Skeletal muscle satellite cell (primary cell): ENCODE results near the gene CD6.

Experiments used
- H3K27me3 ChIP-seq: 2 replicates; pipeline ENCODE4 v1.7.0; 2013; ENCODE audit warnings: low read length; ENCODE audit not compliant: control insufficient read depth, insufficient read depth
- H3K36me3 ChIP-seq: 2 replicates; pipeline ENCODE4 v1.7.0; 2013; ENCODE audit warnings: mild to moderate bottlenecking, control low read depth, low read length; ENCODE audit not compliant: insufficient read depth
- H3K4me1 ChIP-seq: 2 replicates; pipeline ENCODE4 v1.7.0; 2013; ENCODE audit warnings: low read length; ENCODE audit not compliant: control insufficient read depth, insufficient read depth
- H3K4me2 ChIP-seq: 2 replicates; pipeline ENCODE4 v1.7.0; 2013; ENCODE audit warnings: mild to moderate bottlenecking, low read length
- H3K4me3 ChIP-seq: 2 replicates; pipeline ENCODE4 v1.7.0; 2013; ENCODE audit warnings: low read length
- H3K9ac ChIP-seq: 2 replicates; pipeline ENCODE4 v1.7.0; 2013; ENCODE audit warnings: mild to moderate bottlenecking, low read depth, low read length, moderate library complexity
- H3K9me3 ChIP-seq: replicated peaks from 2 replicates; pipeline ENCODE4 v1.7.0; 2013; ENCODE audit warnings: mild to moderate bottlenecking, control low read depth, low read length

Gene CD6

GRCh38 chr11:60991457-60991856 is 20.0 kb downstream of the CD6 start:
- Histone ChIP-seq H3K36me3 (no peaks in the 10 kb centered on the region), H3K4me3 (no peak overlapping the region), H3K4me2 (no peak overlapping the region), H3K27me3 (peaks cover 50% of the 10 kb centered on the region), H3K4me1 (no peaks in the 10 kb centered on the region), H3K9ac (no peak overlapping the region), H3K9me3 (no peaks in the 10 kb centered on the region)

GRCh38 chr11:60992842-60993409 is 21.4 kb downstream of the CD6 start:
- Histone ChIP-seq H3K36me3 (no peaks in the 10 kb centered on the region), H3K4me2 (no peak overlapping the region), H3K27me3 (peaks cover 42% of the 10 kb centered on the region), H3K9me3 (no peaks in the 10 kb centered on the region), H3K4me3 (no peak overlapping the region), H3K9ac (no peak overlapping the region), H3K4me1 (no peaks in the 10 kb centered on the region)

- Histone ChIP-seq H3K27me3 (peaks cover 35% of the 10 kb centered on the region), H3K9ac (no peak overlapping the region), H3K4me2 (no peak overlapping the region), H3K36me3 (no peaks in the 10 kb centered on the region), H3K4me1 (no peaks in the 10 kb centered on the region), H3K9me3 (no peaks in the 10 kb centered on the region), H3K4me3 (no peak overlapping the region)
These were observed 22.1 kb downstream of the CD6 start for GRCh38 chr11:60993615-60994014.

DNA sequence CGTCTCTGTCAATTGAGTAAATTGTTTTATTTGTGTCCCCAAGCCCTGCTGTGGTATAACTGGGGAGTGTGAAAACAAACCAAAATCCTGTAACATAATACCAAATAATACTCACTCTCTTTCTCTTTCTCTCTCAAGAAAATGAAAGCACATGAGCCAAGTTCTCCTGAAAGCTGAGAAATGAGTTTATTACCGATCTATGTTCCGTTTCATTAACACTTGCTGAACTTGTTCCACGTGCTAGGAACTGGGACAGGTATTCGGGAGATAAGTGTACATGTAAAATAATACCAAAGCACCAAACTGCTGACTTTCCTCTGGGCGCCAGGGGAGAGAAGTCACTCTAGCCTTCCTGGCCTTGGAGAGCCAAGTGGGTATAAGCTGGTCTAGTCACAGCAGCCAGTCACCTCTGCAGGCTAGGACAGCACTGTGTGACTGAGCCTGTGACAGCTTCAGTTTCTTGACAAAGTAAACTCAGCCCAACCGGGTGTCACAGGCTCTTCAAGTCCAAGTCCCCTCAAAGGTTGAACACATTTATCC is 23.1 kb downstream of the CD6 start:
- no peak overlapping the region for H3K9ac ChIP-seq
- no peaks in the 10 kb centered on the region for H3K4me1 ChIP-seq
- no peaks in the 10 kb centered on the region for H3K36me3 ChIP-seq
- H3K4me2 ChIP-seq, result no peak overlapping the region
- H3K27me3 ChIP-seq, result peaks cover 25% of the 10 kb centered on the region
- H3K9me3 ChIP-seq, result no peaks in the 10 kb centered on the region
- no peak overlapping the region for H3K4me3 ChIP-seq

DNA sequence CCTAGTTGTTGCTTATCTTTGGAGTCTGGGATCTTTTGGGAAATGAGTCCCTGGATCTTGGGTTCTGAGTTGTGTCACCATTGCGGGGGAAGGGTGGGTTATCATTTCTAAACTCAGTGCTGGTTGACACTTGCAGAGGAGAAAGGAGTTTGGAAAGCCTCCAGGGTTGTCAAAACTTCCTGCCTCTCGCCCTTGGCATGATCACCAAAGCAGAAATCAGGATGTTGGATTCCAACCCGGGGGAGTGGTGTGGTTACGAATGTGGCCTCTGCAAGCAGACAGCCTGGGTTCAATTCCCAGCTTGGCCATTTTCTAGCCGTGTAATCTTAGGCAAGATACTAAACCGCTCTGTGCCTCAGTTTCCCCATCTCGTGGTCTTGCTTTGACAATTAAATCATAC is 24.3 kb downstream of the CD6 start:
- Histone ChIP-seq H3K4me3 (no peak overlapping the region), H3K4me2 (no peak overlapping the region), H3K27me3 (peaks cover 32% of the 10 kb centered on the region), H3K9me3 (no peaks in the 10 kb centered on the region), H3K9ac (no peak overlapping the region), H3K36me3 (no peaks in the 10 kb centered on the region), H3K4me1 (no peaks in the 10 kb centered on the region)

- Histone ChIP-seq H3K4me1 (no peaks in the 10 kb centered on the region), H3K4me2 (no peak overlapping the region), H3K4me3 (no peak overlapping the region), H3K27me3 (peaks cover 31% of the 10 kb centered on the region), H3K36me3 (no peaks in the 10 kb centered on the region), H3K9me3 (no peaks in the 10 kb centered on the region), H3K9ac (no peak overlapping the region)
These were observed 25.1 kb downstream of the CD6 start for GRCh38 chr11:60996381-60997138.

- H3K9me3 ChIP-seq, result no peaks in the 10 kb centered on the region
- H3K9ac ChIP-seq, result no peak overlapping the region
- no peaks in the 10 kb centered on the region for H3K36me3 ChIP-seq
- H3K27me3 ChIP-seq, result peaks cover 37% of the 10 kb centered on the region
- H3K4me1 ChIP-seq, result no peaks in the 10 kb centered on the region
- H3K4me3 ChIP-seq, result no peak overlapping the region
- H3K4me2 ChIP-seq, result no peak overlapping the region
These were observed 28.9 kb downstream of the CD6 start for GRCh38 chr11:61000426-61000825.

GRCh38 chr11:61001931-61002330 is 30.5 kb downstream of the CD6 start:
- H3K9ac ChIP-seq, result no peak overlapping the region
- no peaks in the 10 kb centered on the region for H3K4me1 ChIP-seq
- no peaks in the 10 kb centered on the region for H3K36me3 ChIP-seq
- H3K4me2 ChIP-seq, result no peak overlapping the region
- H3K27me3 ChIP-seq, result peaks cover 41% of the 10 kb centered on the region
- H3K9me3 ChIP-seq, result no peaks in the 10 kb centered on the region
- H3K4me3 ChIP-seq, result no peak overlapping the region

DNA sequence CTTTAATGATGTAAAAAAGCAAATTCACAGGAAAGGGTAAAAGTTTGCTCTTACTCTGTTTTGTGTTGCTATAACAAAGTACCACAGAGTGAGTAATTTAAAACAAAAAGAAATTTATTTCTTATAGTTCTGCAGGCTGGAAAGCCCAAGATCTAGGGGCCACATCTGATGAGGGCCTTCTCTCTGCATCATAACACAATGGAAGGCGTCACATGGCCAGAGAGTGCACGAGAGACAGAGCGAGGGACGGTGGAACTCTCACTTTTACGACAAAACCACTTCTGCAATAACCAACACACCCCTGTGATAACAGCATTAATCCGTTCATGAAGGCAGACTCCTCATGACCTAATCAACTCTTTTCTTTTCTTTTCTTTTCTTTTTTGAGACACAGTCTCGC is 31.1 kb downstream of the CD6 start:
- no peak overlapping the region for H3K4me2 ChIP-seq
- no peaks in the 10 kb centered on the region for H3K4me1 ChIP-seq
- no peaks in the 10 kb centered on the region for H3K9me3 ChIP-seq

DNA sequence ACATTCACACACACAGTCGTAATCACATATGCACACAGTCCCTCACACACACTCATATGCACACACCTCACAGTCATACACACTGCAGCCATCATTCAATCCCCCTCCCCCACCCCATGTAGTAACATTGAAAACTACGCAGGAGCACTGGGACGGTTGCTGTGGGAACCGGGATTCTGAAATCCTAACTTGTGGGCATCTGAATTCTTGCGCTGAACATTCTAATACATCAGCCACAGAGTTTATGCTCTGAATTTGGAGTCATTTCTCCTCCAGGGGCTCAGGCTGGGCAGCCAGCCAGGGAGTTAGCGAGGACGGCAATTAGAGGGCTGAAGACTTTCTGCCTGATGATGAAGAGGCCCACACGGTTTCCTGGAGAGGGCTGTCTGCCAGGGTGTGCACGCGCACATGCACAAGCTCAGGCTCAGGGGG is 32.7 kb downstream of the CD6 start:
- Histone ChIP-seq H3K4me3 (no peak overlapping the region), H3K9me3 (no peaks in the 10 kb centered on the region), H3K27me3 (peaks cover 63% of the 10 kb centered on the region), H3K4me2 (no peak overlapping the region), H3K36me3 (no peaks in the 10 kb centered on the region), H3K4me1 (no peaks in the 10 kb centered on the region), H3K9ac (no peak overlapping the region)

More for the DNA sequence above, 31.1 kb downstream of the CD6 start:
- peaks cover 48% of the 10 kb centered on the region for H3K27me3 ChIP-seq
- H3K4me3 ChIP-seq, result no peak overlapping the region
- H3K36me3 ChIP-seq, result no peaks in the 10 kb centered on the region
- no peak overlapping the region for H3K9ac ChIP-seq

- H3K36me3 ChIP-seq, result no peaks in the 10 kb centered on the region
- H3K4me3 ChIP-seq, result no peak overlapping the region
- H3K9ac ChIP-seq, result no peak overlapping the region
- no peaks in the 10 kb centered on the region for H3K4me1 ChIP-seq
- H3K4me2 ChIP-seq, result no peak overlapping the region
- H3K27me3 ChIP-seq, result peaks cover 69% of the 10 kb centered on the region
- H3K9me3 ChIP-seq, result no peaks in the 10 kb centered on the region
These were observed 33.3 kb downstream of the CD6 start for GRCh38 chr11:61004761-61005181.
